HG03280 (cell line): ENCODE data around the gene RAB31.
"Not testable (repeated sequence)": the region's sequence is repeated elsewhere in the genome, so short reads cannot be mapped to it uniquely, and the experiment has no call there.

Experiments
- ATAC-seq: cut with Tn5 transposase; IDR thresholded peaks from one replicate; pipeline ENCODE4 v1.9.1; 2021; ENCODE audit warnings: mild to moderate bottlenecking, moderate library complexity; ENCODE audit not compliant: unreplicated experiment

The RAB31 gene

GRCh38 chr18:9902264-9902663 is 194.2 kb downstream of the RAB31 start:
- not testable (repeated sequence) for ATAC-seq

- ATAC-seq: no peak
These were observed 194.7 kb downstream of the RAB31 start for GRCh38 chr18:9902832-9903231.

- no peak for ATAC-seq
These were observed 197.4 kb downstream of the RAB31 start for GRCh38 chr18:9905401-9905922.

GRCh38 chr18:9906481-9906880 is 198.4 kb downstream of the RAB31 start:
- no peak for ATAC-seq

- ATAC-seq: no peak
These were observed 199.8 kb downstream of the RAB31 start for GRCh38 chr18:9907867-9908266.

- ATAC-seq: no peak
These were observed 202.0 kb downstream of the RAB31 start for GRCh38 chr18:9910071-9910470.

GRCh38 chr18:9910661-9911060 is 202.6 kb downstream of the RAB31 start:
- ATAC-seq: no peak

- ATAC-seq: no peak
These were observed 203.1 kb downstream of the RAB31 start for GRCh38 chr18:9911226-9911625.
